Amniotic stem cell (primary cell): ENCODE measurements around the gene GGA1.
"Not testable (repeated sequence)": the region's sequence is repeated elsewhere in the genome, so short reads cannot be mapped to it uniquely, and the experiment has no call there.

Experiments
- DNase-seq: peaks from one replicate; lab custom pipeline; 2025; lab: John Stamatoyannopoulos, UW

GGA1 gene

GRCh38 chr22:37571258-37571991 is 37.2 kb upstream of the GGA1 start:
- DNase-seq: no peak

DNA sequence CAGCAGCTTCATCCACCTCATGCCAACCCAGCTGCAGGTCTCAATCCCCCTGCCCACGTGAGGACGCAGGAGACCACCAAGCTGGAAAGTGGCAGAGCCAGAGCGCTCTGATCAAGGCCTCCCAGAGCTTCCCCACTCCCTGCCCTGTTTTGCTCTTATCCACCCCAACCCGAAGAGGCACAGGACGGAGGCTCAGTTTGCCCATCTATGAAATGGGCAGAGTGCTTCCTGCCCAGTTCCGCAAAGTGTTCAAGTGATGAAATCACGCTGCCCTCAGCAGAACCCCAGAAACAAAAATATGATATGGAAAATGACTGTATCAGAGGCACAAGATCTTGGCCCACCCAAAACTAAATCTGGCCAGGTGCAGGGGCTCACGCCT is 36.7 kb upstream of the GGA1 start:
- no peak for DNase-seq

- no peak for DNase-seq
These were observed 33.1 kb upstream of the GGA1 start for GRCh38 chr22:37575490-37576003.

DNA sequence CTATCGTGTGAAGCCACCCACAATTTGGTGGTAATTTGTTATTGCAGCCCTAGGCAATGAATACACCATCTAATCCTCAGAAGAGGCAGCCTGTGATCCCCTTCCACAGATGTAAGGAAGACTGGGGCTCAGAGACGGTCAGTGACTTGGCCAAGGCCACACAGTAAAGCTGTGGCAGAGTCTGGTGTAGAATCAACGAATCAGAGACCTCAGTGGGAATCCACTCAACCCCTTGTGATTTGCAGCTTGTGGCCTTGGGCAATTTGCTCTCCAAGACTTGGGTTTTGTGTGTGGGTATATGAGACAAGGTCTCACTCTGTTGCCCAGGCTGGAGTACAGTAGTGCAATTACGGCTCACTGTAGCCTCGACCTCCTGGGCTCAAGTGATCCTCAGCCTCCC is 30.6 kb upstream of the GGA1 start:
- DNase-seq: no peak

DNA sequence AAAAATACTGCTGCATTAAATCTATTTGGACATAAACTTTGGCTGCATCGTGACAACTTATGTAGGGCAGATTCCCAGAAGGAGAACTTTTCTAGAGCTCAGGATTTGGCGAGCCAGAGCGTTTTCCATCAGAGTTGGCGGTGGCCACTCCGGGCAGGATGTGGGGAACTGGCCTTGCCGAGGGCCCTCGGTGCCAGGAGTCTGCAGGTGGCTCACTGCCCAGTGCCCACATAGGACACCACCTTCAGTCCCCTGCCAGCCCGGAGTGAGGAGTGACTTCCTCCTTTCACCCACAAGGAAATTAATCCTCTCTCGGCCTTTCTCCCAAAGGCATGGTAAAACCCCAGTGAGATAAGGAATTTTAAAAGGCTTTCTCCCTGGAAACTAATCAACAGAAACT is 27.1 kb upstream of the GGA1 start:
- DNase-seq: no peak

- no peak for DNase-seq
These were observed 26.1 kb upstream of the GGA1 start for GRCh38 chr22:37582526-37582925.

DNA sequence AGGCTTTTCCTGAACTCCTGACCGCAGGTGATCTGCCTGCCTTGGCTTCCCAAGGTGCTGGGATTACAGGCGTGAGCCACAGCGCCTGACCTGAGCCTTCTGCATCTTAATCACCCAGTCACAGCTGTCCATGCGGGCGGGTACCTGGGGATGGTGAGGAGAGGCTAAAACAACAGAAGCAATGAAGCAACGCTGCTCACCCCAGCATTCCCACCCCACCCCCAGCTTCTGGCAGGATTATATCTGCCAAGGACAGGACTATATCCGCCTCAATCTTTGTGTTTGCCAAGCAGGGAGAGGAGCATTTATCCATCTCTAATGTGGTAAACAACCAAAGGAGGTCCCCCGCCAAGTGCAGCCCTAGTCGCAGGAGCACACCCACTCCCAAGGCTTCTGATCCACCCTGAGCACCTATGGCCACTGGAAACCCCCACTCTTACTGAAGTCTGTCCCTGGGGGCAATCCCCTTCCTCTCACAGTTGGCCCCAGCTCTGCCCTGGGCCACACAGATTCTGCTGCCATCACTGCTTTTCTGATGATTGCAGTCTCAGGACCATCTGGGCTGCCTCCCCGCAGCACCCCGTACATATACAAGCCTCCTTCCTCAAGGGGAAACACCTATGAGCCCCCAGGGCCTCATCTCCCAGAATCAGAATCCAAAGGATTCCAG is 20.0 kb upstream of the GGA1 start:
- no peak for DNase-seq

GRCh38 chr22:37589636-37590035 is 19.0 kb upstream of the GGA1 start:
- DNase-seq: no peak

DNA sequence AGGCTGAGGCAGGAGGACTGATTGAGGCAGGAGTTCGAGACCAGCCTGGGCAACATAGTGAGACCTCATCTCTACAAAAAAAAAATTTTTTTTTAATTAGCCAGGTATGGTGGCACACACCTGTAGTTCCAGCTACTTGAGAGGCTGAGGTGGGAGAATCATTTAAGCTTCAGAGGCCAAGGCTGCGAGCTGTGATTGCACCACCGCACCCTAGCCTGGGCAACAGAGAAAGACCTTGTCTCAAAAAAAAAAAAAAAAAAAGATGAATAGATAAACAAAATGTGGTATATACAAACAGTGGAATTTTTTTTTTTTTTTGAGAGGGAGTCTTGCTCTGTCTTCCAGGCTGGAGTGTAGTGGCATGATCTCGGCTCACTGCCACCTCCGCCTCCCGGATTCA is 17.6 kb upstream of the GGA1 start:
- not testable (repeated sequence) for DNase-seq

GRCh38 chr22:37591823-37592404 is 16.7 kb upstream of the GGA1 start:
- DNase-seq: no peak

GRCh38 chr22:37594237-37594636 is 14.4 kb upstream of the GGA1 start:
- no peak for DNase-seq

DNA sequence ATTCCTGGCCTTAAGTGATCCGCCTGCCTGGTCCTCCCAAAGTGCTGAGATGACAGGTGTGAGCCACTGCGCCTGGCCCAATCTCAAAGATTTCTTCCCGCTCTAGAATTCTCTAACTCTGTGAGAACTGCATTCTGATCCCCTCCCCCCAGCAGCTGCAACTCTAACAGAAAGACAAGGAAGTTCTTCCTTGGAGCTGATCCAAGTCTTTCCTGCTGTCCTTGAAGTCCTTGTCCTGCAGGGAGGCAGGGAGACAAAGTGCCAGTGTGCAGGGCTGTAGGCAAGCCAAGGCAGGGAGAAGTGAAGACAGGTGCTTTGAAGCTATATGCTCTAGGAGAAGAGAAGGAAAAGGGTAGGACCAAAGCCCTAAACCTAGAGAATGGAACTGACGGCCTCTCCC is 9.5 kb upstream of the GGA1 start:
- DNase-seq: no peak

GRCh38 chr22:37601203-37601539 is 7.5 kb upstream of the GGA1 start:
- no peak for DNase-seq

DNA sequence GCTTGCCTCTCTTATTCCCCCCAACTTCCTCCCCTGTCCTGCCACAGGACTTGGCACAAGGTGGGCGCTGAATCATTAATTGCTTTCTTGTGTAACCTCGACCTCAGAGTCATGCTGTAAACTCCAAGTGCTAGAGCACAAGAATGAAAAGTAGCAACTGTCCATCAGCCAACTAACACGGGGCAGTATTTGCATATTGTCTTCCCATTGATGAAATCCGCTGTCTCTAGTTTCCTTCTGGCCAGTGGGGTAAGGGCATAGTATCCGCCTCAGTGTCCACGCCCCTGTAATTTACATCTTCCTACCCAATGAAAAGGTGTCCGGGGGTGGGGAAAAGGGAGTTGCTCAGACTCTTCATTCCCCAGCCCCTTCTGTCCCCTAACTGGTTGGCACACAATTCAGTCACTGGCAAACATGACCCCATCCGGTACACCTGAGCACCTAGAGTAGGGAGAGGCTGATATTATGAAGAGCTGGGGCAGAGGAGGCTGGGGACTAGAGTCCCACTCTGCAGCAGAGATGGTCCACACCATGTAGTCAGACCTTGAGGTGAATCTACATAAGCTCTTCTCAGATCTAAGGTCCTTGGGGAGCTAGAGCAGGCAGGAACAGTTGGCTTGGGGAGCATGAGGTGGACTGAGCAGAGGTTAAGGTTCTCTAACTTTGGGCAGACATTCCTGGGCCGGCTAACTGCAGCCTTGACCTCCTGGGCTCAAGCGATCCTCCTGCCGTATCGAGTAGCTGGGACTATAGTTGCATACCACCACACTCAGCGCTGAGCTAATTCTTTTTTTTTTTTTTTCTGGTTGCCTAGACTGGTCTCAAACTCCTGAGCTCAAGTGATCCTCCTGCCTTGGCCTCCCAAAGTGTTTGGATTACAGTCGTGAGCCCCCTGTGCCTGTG is 6.8 kb upstream of the GGA1 start:
- DNase-seq: no peak

- not testable (repeated sequence) for DNase-seq
These were observed 5.9 kb upstream of the GGA1 start for GRCh38 chr22:37602546-37603277.

DNA sequence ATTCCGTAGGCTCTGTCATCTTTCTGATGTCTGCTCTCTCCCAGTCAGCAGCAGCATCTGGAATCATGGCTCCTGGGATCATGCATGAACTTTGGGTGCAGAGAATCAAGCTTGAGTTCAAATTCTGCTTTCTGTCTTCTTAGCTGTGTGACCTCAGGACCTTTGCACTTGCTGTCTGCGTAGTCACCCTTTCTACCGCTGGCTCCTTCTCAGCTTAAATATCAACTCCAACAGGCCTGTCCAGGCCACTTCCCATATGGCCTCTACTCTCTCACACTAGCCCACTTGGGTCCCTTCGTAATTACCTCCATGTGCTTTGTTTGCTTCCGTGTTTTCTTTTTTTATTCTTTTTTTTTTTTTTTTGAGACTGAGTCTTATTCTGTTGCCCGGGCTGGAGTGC is 4.6 kb upstream of the GGA1 start:
- DNase-seq: no peak

- no peak for DNase-seq
These were observed 3.8 kb upstream of the GGA1 start for GRCh38 chr22:37604875-37605274.

DNA sequence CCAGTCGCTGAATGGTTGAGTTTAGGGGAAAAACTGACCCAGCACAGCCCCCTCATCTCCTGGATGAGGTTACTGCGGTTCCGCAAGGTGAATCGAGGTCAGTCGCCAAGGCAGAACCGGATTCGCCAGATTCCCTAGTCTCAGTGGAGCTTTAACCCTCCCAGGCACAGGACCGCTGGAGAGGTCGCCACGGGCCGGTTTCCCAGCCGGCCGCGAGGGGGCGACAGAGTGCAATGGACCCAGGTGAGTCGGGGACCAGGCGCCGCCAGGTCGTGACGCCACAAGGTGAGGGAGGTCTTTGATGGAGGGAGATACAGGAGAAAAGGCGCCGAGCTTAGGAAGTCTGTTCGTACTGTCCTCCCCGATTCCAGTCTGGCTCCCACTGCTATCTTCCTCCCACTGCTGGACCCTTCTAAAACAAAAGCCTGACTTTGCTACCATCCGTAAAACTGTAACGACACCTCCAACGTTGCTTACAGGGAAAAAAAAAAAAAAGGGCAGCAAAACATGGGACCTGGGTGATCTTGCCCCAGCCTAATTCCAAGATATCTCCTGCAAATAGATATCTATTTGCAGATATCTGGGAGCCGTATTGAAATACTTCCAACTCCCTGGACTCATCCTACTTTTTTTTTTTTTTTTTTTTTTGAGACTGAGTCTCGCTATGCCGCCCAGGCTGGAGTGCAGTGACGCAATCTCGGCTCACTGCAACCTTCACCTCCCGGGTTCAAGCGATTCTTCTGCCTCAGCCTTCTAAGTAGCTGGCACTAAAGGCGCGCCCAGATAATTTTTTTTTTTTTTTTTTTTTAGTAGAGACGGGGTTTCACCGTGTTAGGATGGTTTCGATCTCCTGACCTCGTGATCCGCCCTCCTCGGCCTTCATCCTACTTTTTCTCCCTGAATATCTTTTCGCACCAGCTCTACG is 1.4 kb upstream of the GGA1 start:
- DNase-seq: peak; percentile 26

DNA sequence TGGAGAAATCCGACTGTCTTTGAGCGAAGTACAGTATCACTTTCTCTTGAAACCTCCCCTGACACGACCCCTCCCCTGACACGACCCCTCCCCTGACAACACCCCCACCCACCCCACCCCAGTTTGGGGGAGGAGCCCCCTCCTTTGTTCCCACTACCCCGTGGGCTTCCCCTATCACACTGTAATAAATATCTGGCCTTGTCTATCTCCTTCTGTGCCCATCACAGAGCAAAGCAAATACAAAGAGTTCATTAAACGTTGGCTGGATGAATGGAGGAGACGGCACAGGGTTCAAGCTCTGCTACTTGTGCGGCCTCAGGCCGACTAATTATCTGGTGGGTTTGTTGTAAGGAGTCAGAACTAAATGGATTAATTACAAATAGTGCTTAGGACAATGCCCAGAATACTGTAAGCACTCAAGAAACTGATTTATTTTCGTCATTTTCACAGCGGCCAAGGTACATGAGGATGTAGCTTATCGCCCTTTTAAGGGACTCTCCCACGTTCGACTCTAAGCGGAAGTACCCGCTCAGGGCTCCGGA is 628 bp upstream of the GGA1 start:
- no peak for DNase-seq
